Osteocyte (in vitro differentiated cells): ENCODE measurements around the gene PDRG1. TPM values are rescaled to one million over a fixed set of nuclear protein-coding genes. Genes with fewer than 3 reads are reported as not detected.

ENCODE experiments used
- DNase-seq: peaks from one replicate; pipeline ENCODE4 v3.0.0; 2021; ENCODE audit warnings: mixed read lengths; ENCODE audit not compliant: unreplicated experiment; ENCODE audit errors: extremely low spot score
- H3K27ac Mint-ChIP-seq: one replicate; pipeline ENCODE4 v1.8.0; 2021; ENCODE audit warnings: mild to moderate bottlenecking, mixed read lengths; ENCODE audit not compliant: unreplicated experiment
- H3K27me3 Mint-ChIP-seq: one replicate; pipeline ENCODE4 v1.8.0; 2021; ENCODE audit warnings: mixed read lengths; ENCODE audit not compliant: unreplicated experiment
- H3K36me3 Mint-ChIP-seq: one replicate; pipeline ENCODE4 v1.8.0; 2021; ENCODE audit warnings: mixed read lengths; ENCODE audit not compliant: unreplicated experiment
- H3K4me1 Mint-ChIP-seq: one replicate; pipeline ENCODE4 v1.8.0; 2021; ENCODE audit warnings: mixed read lengths; ENCODE audit not compliant: unreplicated experiment
- H3K4me3 Mint-ChIP-seq: one replicate; pipeline ENCODE4 v1.8.0; 2021; ENCODE audit warnings: mild to moderate bottlenecking, moderate library complexity, mixed read lengths; ENCODE audit not compliant: unreplicated experiment
- H3K9me3 Mint-ChIP-seq: one replicate; pipeline ENCODE4 v1.8.0; 2021; ENCODE audit warnings: mixed read lengths; ENCODE audit not compliant: unreplicated experiment
- total RNA-seq: library from RNA; stranded (reverse); gene quantifications from 2 replicates; pipeline ENCODE4 v1.2.1, GENCODE V29; 2021
- TF ChIP-seq, protein P1 (sequence below): fragments of 200-600 bp; sonication (generic); IDR thresholded peaks from 2 replicates; pipeline ENCODE4 v1.5.0; 2021; ENCODE audit warnings: antibody characterized with exemption, mild to moderate bottlenecking, moderate library complexity

The PDRG1 gene
- total RNA-seq, 1 donor from 2014 or later: 12.2 TPM

DNA sequence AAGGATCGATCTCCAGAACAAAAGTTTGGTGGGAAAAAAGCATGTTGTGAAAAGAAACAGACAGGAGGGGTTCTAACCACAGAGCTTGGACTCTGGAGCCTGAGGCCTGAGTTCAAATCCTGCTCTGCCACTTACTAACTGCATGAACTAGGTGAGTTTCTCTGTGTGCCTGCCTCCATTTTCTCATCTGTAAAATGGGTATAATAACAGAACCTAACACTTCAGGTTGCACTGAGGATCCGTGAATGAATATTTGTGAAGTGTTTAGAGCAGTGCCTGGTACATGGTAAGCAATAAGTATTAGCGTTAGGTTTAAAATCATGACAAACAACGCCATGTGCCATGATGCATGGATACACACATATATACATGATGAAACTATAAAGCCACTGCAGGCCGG is 44.8 kb downstream of the PDRG1 start:
- no peak for DNase-seq
- Mint-ChIP-seq H3K27ac (no peak overlapping the region), H3K36me3 (no peaks in the 10 kb centered on the region), H3K9me3 (no peaks in the 10 kb centered on the region), H3K4me1 (no peaks in the 10 kb centered on the region), H3K27me3 (peaks cover 11% of the 10 kb centered on the region), H3K4me3 (no peak overlapping the region)
- TF ChIP-seq, protein P1, sequence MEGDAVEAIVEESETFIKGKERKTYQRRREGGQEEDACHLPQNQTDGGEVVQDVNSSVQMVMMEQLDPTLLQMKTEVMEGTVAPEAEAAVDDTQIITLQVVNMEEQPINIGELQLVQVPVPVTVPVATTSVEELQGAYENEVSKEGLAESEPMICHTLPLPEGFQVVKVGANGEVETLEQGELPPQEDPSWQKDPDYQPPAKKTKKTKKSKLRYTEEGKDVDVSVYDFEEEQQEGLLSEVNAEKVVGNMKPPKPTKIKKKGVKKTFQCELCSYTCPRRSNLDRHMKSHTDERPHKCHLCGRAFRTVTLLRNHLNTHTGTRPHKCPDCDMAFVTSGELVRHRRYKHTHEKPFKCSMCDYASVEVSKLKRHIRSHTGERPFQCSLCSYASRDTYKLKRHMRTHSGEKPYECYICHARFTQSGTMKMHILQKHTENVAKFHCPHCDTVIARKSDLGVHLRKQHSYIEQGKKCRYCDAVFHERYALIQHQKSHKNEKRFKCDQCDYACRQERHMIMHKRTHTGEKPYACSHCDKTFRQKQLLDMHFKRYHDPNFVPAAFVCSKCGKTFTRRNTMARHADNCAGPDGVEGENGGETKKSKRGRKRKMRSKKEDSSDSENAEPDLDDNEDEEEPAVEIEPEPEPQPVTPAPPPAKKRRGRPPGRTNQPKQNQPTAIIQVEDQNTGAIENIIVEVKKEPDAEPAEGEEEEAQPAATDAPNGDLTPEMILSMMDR: no peak

DNA sequence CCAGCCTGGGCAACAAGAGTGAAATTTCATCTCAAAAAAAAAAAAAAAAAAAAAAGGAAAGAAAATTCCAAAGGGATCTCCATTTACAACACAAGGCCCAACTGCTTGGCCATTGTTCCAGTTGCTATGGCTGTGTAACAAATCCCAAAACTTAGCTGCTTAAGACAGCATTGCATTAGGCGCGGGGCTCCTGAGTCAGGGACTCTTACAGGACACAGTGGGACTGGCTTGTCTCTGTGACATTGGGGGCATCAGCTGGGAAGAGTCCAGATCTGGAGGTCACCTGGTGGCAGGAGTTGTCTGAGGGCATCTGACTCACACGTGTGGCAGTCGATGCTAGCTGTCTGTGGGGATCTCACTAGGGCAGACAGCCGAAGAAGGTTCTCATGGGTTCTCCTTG is 45.8 kb downstream of the PDRG1 start:
- Mint-ChIP-seq H3K36me3 (no peaks in the 10 kb centered on the region), H3K4me3 (no peak overlapping the region), H3K27me3 (peaks cover 11% of the 10 kb centered on the region), H3K27ac (no peak overlapping the region), H3K9me3 (no peaks in the 10 kb centered on the region), H3K4me1 (no peaks in the 10 kb centered on the region)
- DNase-seq: no peak
- TF ChIP-seq, protein P1: no peak

DNA sequence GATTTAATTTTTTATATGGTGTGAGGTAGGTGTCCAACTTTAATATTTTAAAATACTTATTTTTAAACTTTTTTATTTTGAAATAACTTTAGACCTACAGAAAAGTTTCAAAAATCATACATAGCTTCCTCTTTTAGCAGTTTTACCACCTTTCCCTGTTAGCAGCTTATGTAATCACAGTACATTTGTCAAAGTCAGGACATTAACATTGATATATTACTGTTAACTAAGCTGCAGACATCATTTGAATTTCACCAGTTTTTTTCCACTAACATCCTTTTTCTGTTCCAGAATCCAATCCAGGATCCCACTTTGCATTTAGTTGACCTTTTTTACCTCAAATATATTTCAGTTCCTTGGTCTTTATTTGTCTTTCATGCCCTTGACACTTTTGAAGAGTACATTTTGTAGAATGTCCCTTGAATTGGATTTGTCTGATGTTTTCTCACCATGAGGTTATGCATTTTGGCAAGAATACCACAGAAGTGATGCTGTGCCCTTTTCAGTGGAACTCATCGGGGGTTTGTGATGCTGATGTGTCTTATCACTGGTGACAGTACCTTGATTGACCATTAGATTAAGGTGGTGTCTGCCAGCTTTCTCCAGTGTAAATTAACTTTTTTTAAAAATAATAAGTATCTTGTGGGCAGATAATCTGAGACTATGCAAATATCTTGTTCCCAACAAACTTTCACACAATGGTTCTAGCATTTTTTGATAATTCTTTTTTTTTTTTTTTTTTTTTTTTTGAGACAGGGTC is 48.0 kb downstream of the PDRG1 start:
- Mint-ChIP-seq H3K27ac (no peak overlapping the region), H3K4me1 (no peaks in the 10 kb centered on the region), H3K9me3 (no peaks in the 10 kb centered on the region), H3K27me3 (peaks cover 18% of the 10 kb centered on the region), H3K36me3 (no peaks in the 10 kb centered on the region), H3K4me3 (no peak overlapping the region)
- DNase-seq: no peak
- TF ChIP-seq, protein P1: no peak

DNA sequence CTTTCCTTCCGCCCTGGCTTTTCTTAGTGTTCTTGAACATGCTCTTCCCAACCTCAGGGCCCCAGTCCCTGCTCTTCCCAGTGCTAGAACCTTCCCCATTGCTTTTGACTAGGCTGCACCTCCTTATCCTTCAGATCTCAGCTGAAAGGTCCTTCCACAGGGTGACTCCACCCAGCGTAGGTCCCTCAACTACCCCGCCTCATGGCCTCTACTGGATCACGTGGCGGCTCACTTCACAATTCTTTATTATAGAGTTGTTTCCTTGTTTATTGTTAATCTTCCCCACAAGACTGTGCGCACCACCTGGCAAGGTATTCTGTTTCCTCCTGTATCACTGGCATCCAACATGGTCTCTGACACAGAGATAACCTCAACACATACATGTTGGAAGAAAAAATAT is 50.2 kb downstream of the PDRG1 start:
- Mint-ChIP-seq H3K4me1 (no peaks in the 10 kb centered on the region), H3K9me3 (no peaks in the 10 kb centered on the region), H3K4me3 (no peak overlapping the region), H3K36me3 (no peaks in the 10 kb centered on the region), H3K27ac (no peak overlapping the region), H3K27me3 (peaks cover 36% of the 10 kb centered on the region)
- no peak for DNase-seq
- TF ChIP-seq, protein P1: no peak

DNA sequence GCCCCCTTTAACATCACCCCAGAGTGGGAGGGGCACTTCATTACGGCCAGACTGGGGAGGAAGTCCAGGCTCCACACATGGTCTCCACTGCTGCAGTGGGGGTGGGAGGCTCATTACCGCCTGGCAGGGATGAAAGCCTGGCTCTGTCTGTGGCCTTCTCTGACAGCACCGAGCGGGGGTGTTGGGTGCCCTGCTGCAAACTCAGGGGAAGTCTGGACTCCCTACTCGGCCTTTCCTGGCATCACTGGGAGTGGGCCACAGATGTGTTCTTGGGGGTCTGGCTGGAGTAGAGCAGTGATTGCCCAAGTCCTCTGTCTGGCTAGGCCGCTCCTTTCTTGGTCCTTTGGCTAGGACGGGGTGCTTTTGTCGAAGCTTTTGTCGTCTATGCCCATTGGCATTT is 54.3 kb downstream of the PDRG1 start:
- Mint-ChIP-seq H3K4me1 (no peaks in the 10 kb centered on the region), H3K36me3 (no peaks in the 10 kb centered on the region), H3K27ac (no peak overlapping the region), H3K27me3 (peaks cover 47% of the 10 kb centered on the region), H3K4me3 (no peak overlapping the region), H3K9me3 (no peaks in the 10 kb centered on the region)
- TF ChIP-seq, protein P1: no peak
- no peak for DNase-seq
